ENCODE measurements around the gene SLC25A18. TPM values are rescaled to one million over a fixed set of nuclear protein-coding genes. Genes with fewer than 3 reads are reported as not detected.
"Not testable (repeated sequence)": the region's sequence is repeated elsewhere in the genome, so short reads cannot be mapped to it uniquely, and the experiment has no call there.

Gene SLC25A18, protein sequence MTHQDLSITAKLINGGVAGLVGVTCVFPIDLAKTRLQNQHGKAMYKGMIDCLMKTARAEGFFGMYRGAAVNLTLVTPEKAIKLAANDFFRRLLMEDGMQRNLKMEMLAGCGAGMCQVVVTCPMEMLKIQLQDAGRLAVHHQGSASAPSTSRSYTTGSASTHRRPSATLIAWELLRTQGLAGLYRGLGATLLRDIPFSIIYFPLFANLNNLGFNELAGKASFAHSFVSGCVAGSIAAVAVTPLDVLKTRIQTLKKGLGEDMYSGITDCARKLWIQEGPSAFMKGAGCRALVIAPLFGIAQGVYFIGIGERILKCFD
- 1 to 10 TPM in 3 of 4 donors, under 1 TPM in 1; 0.93 to 5.3 (median 1.5) TPM for total RNA-seq

DNA sequence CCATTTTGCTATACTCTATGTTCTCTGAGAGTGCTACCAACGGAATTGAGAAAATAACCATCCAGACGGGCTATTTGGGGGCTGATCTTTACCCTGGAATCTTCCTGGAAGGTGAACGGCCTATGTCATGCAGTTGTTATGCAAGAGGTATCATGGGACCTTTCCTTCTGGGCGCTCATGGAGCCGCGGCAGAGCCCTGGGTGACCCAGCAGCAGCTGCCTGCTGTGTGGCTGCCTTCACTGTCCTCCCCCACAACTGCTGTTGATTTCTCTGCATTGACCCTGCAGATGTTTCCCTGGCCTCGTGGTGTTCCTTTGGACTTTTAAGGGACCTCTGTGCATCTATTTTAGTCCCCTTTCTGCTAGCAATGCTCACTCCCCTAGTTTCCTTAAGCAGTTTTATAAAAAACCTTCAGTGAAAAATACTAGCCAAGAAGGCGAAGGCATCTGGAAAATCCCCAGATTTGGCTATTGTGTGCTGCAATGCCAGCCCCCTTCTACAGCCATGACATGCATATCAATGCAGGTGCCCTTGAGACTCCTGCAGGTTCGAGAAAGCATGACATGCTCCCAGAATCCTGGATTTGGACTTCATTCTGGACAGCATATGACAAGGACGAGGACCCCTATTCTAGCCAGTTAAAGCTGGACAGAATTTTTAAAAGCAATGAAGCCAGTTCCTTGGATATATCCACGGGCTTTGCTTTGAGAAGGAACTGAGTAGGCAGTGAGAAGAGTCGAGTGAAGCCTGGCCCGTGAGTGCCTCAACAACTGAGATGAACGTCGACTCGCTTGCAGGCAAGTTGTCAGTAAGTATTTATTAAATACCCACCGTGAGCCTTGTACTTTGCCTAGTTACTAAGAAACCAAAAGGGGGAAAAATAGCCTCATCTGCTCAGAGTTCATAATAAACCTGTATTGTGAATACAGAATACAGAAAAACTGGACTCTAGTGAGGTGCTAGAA is at the start of gene SLC25A18:
Gene SLC25A18 (plus strand): TSS at position 593 of the 965 bp plus-strand sequence. CDS start 16,447 bp downstream, outside the sequence.
- H3K36me3 ChIP-seq: no peaks in the 10 kb centered on the region
- H3K27ac ChIP-seq: peak within 1 kb of the TSS; percentile 74 to 90 (median 80)
- 51 to 70% methylated on average over 4 to 12 of the region's 17 CpGs for WGBS, 2 donors (ENCODE audit: low coverage in 1 of 2)
- TF ChIP-seq POLR2A (IDR thresholded peaks at IDR 0.05) (no peak), EP300 (IDR thresholded peaks at IDR 0.05) (no peak), POLR2AphosphoS5 (IDR thresholded peaks at IDR 0.05) (peak; percentile 39)
- TF ChIP-seq, protein P1, sequence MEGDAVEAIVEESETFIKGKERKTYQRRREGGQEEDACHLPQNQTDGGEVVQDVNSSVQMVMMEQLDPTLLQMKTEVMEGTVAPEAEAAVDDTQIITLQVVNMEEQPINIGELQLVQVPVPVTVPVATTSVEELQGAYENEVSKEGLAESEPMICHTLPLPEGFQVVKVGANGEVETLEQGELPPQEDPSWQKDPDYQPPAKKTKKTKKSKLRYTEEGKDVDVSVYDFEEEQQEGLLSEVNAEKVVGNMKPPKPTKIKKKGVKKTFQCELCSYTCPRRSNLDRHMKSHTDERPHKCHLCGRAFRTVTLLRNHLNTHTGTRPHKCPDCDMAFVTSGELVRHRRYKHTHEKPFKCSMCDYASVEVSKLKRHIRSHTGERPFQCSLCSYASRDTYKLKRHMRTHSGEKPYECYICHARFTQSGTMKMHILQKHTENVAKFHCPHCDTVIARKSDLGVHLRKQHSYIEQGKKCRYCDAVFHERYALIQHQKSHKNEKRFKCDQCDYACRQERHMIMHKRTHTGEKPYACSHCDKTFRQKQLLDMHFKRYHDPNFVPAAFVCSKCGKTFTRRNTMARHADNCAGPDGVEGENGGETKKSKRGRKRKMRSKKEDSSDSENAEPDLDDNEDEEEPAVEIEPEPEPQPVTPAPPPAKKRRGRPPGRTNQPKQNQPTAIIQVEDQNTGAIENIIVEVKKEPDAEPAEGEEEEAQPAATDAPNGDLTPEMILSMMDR (IDR thresholded peaks at IDR 0.05): peak in 1 of 4 experiments; percentile 28
- peak; percentile 65 for ATAC-seq
- no peaks in the 10 kb centered on the region for H3K27me3 ChIP-seq
- H3K4me3 ChIP-seq: peak within 1 kb of the TSS in 1 of 2 donors; percentile 25
- no peaks in the 10 kb centered on the region for H3K9me3 ChIP-seq
- peaks cover 0 to 37% (median 8%) of the 10 kb centered on the region in 3 donors for H3K4me1 ChIP-seq

DNA sequence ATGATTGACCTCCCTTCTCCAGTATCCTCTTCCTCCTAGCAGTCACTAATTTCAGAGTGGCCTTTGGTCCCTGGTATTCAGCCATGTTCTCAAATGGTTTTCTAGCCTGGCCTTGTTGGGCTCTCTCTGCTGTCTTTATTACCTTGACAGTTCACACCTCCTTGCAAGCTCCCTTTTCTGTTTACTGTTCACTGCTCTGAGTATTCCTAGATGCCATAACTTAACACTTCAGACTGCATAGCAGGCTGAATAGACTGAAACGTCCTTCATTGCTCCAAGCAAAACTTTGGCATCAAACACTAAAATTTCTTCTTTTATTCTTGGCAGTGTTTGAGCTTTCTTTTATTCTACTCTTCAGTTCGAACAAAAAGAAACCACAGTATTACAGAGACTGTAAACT is 49.7 kb upstream of the SLC25A18 start:
- peak overlapping the region in 2 of 4 donors; percentile 3 to 15 for H3K27ac ChIP-seq
- no peaks in the 10 kb centered on the region for H3K27me3 ChIP-seq
- peaks cover 0 to under 1% of the 10 kb centered on the region in 2 donors for H3K36me3 ChIP-seq
- H3K4me3 ChIP-seq: no peak overlapping the region
- no peak for ATAC-seq
- no peak for TF ChIP-seq POLR2AphosphoS5 (IDR thresholded peaks at IDR 0.05)
- TF ChIP-seq POLR2A (IDR thresholded peaks at IDR 0.05): no peak
- no peak for TF ChIP-seq EP300 (IDR thresholded peaks at IDR 0.05)
- TF ChIP-seq, protein P1 (IDR thresholded peaks at IDR 0.05): no peak
- H3K9me3 ChIP-seq: no peaks in the 10 kb centered on the region
- H3K4me1 ChIP-seq: peaks cover 0 to 10% (median 0%) of the 10 kb centered on the region in 3 donors
- 10 to 45% methylated on average over 2 of the region's 2 CpGs for WGBS, 2 donors (ENCODE audit: low coverage in 1 of 2)

DNA sequence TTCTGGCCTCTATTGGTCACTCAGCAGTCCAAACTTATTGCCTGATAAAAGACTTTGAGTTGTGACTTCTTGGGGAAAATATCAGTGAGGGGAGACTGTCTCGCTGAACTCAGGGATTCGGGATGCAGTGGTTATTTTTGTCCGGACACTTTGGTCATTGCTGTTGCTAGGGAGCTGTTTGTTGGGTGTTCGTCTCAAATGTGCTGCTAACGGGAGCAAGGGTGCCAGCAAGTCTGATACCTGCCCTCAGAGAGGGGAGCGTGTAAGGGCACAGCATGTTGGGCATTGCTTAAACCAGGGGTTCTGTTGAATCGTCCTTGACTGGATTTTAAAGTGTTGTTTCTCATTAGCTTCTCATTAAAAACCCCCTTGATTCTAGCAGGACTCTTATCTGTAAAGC is 49.2 kb upstream of the SLC25A18 start:
- TF ChIP-seq EP300 (IDR thresholded peaks at IDR 0.05): no peak
- TF ChIP-seq, protein P1 (IDR thresholded peaks at IDR 0.05): no peak
- TF ChIP-seq POLR2A (IDR thresholded peaks at IDR 0.05): no peak
- no peak for TF ChIP-seq POLR2AphosphoS5 (IDR thresholded peaks at IDR 0.05)
- H3K36me3 ChIP-seq: no peaks in the 10 kb centered on the region
- WGBS, 2 donors (ENCODE audit: low coverage in 1 of 2): 46 to 95% methylated on average over 4 to 5 of the region's 7 CpGs
- no peaks in the 10 kb centered on the region for H3K27me3 ChIP-seq
- ATAC-seq: no peak
- peak overlapping the region in 1 of 4 donors; percentile 3 for H3K27ac ChIP-seq
- no peaks in the 10 kb centered on the region for H3K9me3 ChIP-seq
- peaks cover 0 to 10% (median 0%) of the 10 kb centered on the region in 3 donors for H3K4me1 ChIP-seq
- H3K4me3 ChIP-seq: no peak overlapping the region

DNA sequence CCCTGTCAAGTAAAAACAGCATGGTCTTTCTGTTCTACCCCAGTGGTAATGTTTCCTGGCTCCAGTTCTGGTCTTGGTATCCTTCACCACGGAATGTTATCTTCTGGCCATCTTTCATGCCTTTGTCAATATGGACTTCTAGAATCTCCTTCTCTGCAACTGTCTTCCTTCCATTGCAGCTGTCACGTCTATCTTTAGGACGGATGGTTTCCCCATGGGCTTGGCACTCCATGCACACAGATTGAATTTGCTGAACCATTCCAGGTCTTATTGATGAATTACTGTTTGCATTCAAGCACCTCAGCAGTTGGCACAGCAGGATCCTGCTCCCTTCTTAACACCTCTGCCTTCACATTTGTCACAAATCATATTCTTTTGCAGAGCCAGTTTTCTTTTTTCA is 44.9 kb upstream of the SLC25A18 start:
- WGBS, 2 donors (ENCODE audit: low coverage in 1 of 2): 58 to 73% methylated on average over 3 of the region's 3 CpGs

DNA sequence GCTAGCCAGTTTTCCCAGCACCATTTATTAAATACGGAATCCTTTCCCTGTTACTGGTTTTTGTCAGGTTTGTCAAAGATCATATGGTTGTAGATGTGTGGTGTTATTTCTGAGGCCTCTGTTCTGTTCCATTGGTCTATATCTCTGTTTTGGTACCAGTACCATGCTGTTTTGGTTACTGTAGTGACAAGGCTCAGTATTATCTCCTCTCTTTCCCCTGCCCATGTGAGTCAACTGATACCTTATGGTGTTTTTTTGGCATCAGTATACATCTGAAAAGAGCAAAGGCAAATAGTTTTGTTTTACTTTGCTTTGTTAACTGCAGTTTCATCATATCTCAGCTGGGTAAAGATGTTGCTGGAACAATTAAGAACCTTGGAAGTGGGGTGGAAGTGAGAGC is 41.3 kb upstream of the SLC25A18 start:
- ATAC-seq, H3K27me3 ChIP-seq, H3K36me3 ChIP-seq, H3K4me1 ChIP-seq, H3K27ac ChIP-seq, H3K9me3 ChIP-seq, H3K4me3 ChIP-seq: not testable (repeated sequence)
- 80 to 88% methylated on average over 1 of the region's 1 CpG for WGBS, 2 donors (ENCODE audit: low coverage in 1 of 2)

More for the DNA sequence above, 44.9 kb upstream of the SLC25A18 start:
- ATAC-seq: no peak
- TF ChIP-seq POLR2AphosphoS5 (IDR thresholded peaks at IDR 0.05): no peak
- no peak for TF ChIP-seq EP300 (IDR thresholded peaks at IDR 0.05)
- TF ChIP-seq, protein P1 (IDR thresholded peaks at IDR 0.05): no peak
- no peak for TF ChIP-seq POLR2A (IDR thresholded peaks at IDR 0.05)
- Histone ChIP-seq H3K4me3 (no peak overlapping the region), H3K4me1 (peaks cover 0 to 10% (median 0%) of the 10 kb centered on the region in 3 donors), H3K27me3 (no peaks in the 10 kb centered on the region), H3K36me3 (no peaks in the 10 kb centered on the region), H3K27ac (no peak overlapping the region), H3K9me3 (no peaks in the 10 kb centered on the region)
